ENCODE data around the gene CCDC107. TPM values are rescaled to one million over a fixed set of nuclear protein-coding genes. Genes with fewer than 3 reads are reported as not detected.

Gene CCDC107
- total RNA-seq, 5 donors from 2014 or later (not counting 1 experiment from before 2014, with no cell fraction given), result 17.7 to 29.8 (median 27.5) TPM

DNA sequence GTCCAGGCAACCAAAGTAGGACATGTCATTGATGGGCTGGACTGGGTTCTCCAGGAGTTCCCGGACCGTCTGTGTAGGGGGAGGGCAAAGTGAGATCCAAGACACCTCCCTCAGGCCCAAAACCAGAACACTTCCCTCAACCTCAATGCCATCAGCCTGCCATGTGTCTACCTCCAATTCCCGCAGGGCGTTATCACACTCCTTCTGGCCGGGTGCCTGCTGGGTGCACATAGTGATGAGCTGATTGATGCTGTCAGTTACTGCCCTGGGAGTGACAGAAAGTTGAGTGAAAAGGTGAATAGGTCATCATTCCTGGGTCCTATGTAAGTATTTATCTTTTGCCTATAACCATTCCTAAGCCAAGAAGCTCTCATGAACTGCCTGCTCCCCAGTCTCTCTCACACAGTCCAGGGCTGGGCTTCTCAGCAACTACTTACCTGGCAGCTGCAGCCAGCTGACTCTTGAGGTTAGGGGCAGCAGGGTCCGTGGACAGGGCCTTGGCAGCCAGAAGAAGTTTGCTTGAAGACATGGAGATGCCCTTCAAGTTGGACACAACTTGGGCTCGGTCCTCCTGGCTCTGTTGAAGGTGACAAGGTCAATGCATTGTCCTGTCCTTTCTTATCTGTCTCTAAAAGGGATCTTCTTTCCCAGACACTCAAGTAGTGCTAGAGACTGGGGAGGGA lies 52.9 kb downstream of the CCDC107 start:
- Mint-ChIP-seq H3K27ac (no peak overlapping the region), H3K36me3 (peaks cover 73% of the 10 kb centered on the region), H3K9me3 (no peaks in the 10 kb centered on the region), H3K4me1 (peaks cover 0 to 4% (median 0%) of the 10 kb centered on the region in 3 donors), H3K27me3 (no peaks in the 10 kb centered on the region), H3K4me3 (no peak overlapping the region)
- no peak overlapping the region for H3K4me3 ChIP-seq (ENCODE audit: control insufficient read depth in 1 of 2, extremely low read depth in 1 of 2, low read length in 1 of 2)
- no peaks in the 10 kb centered on the region for H3K27me3 ChIP-seq (replicated peaks in 1 of 2; ENCODE audit: control insufficient read depth in 2 of 2, extremely low read depth in 1 of 2, insufficient read depth in 2 of 2, low read length in 1 of 2)
- H3K9me3 ChIP-seq, result no peaks in the 10 kb centered on the region
- ChIA-PET POLR2A (no interaction called here), CTCF (interaction anchor here in 1 of 2 donors (1.4 kb wide), 1 partner anchor 42 kb away, joined by 3 read pairs; no protein-coding TSS in a partner anchor)
- no peak overlapping the region for H3K27ac ChIP-seq (ENCODE audit: low read length)
- no peak for ATAC-seq (replicated peaks in 1 of 4)
- 80% methylated on average over 1 of the region's 7 CpGs for WGBS (ENCODE audit: insufficient coverage)
- no peaks in the 10 kb centered on the region for H3K4me1 ChIP-seq (ENCODE audit: control insufficient read depth in 1 of 2, extremely low read depth in 1 of 2, insufficient read depth in 2 of 2, low read length in 2 of 2)
- peaks cover 30 to 92% of the 10 kb centered on the region in 2 donors for H3K36me3 ChIP-seq (ENCODE audit: control insufficient read depth in 2 of 2, extremely low read depth in 1 of 2, insufficient read depth in 1 of 2, low read length in 1 of 2)
- no peak for DNase-seq

Other genes with a start within 250 kb of the CCDC107 start
- 1 to 10 TPM in 3 of 5 donors, under 1 TPM in 2; 0.16 to 3.1 (median 1.2) TPM for gene RUSC2, start 168.2 kb upstream of the CCDC107 start, total RNA-seq
- gene TESK1, start 53.0 kb upstream of the CCDC107 start, total RNA-seq, result 10 to 100 TPM; 24.2 to 56.1 (median 47.6) TPM
- 1 to 10 TPM; 2.5 to 9.2 (median 4.9) TPM for gene CD72, start 39.9 kb upstream of the CCDC107 start, total RNA-seq
- 10 to 100 TPM; 34.9 to 57.1 (median 51.9) TPM for gene SIT1, start 7.4 kb upstream of the CCDC107 start, total RNA-seq
- over 10,000 TPM; 10,537 to 37,987 (median 30,491) TPM for gene RMRP, start 273 bp upstream of the CCDC107 start, total RNA-seq
- gene ARHGEF39, start 6.9 kb downstream of the CCDC107 start, total RNA-seq, result 1 to 10 TPM in 2 of 5 donors, under 1 TPM in 3; 0.12 to 1.3 (median 0.57) TPM
- under 1 TPM in 2 of 5 donors, not detected in 3; 0.19 to 0.46 TPM for gene CA9, start 15.6 kb downstream of the CCDC107 start, total RNA-seq
- 10 to 100 TPM; 21.4 to 66.0 (median 57.5) TPM for gene TPM2, start 31.6 kb downstream of the CCDC107 start, total RNA-seq
- gene TLN1, start 73.9 kb downstream of the CCDC107 start, total RNA-seq, result 100 to 1,000 TPM; 229 to 366 (median 294) TPM
- gene CREB3, start 74.4 kb downstream of the CCDC107 start, total RNA-seq, result 10 to 100 TPM; 15.9 to 22.6 (median 19.3) TPM
- 10 to 100 TPM; 35.4 to 63.3 (median 60.1) TPM for gene GBA2, start 90.9 kb downstream of the CCDC107 start, total RNA-seq
- 10 to 100 TPM; 20.6 to 36.5 (median 33.5) TPM for gene RGP1, start 91.0 kb downstream of the CCDC107 start, total RNA-seq
- 1 to 10 TPM in 3 of 5 donors, not detected in 2; 1.6 to 5.1 (median 1.6) TPM for gene MSMP, start 96.0 kb downstream of the CCDC107 start, total RNA-seq
- 10 to 100 TPM in 3 of 5 donors, 1 to 10 TPM in 2; 5.9 to 10.9 (median 10.5) TPM for gene NPR2, start 133.3 kb downstream of the CCDC107 start, total RNA-seq
- gene SPAG8, start 154.0 kb downstream of the CCDC107 start, total RNA-seq, result 1 to 10 TPM; 2.8 to 7.1 (median 3.8) TPM
- gene HINT2, start 156.8 kb downstream of the CCDC107 start, total RNA-seq, result 10 to 100 TPM; 15.4 to 30.3 (median 28.5) TPM
- not detected for gene FAM221B, start 170.4 kb downstream of the CCDC107 start, total RNA-seq
- gene TMEM8B, start 170.9 kb downstream of the CCDC107 start, total RNA-seq, result 10 to 100 TPM in 2 of 5 donors, 1 to 10 TPM in 3; 6.5 to 11.9 (median 7.3) TPM
- gene OR13J1, start 212.1 kb downstream of the CCDC107 start, total RNA-seq, result not detected
- gene HRCT1, start 247.9 kb downstream of the CCDC107 start, total RNA-seq, result not detected

Data from T-cell (primary cell).